GM23338 (cell line): Measurements from ENCODE around the gene DMD.

ENCODE experiments used
- CTCF ChIP-seq, 2 experiments: fragments of 200-600 bp in 1 of 2; sonication (generic) in 1 of 2; conservative IDR thresholded peaks; 2 replicates each; pipeline versions ENCODE4 v1.5.1 to v1.6.1; 2016 to 2017; ENCODE audit warnings: antibody characterized with exemption in 2 of 2, low read depth in 2 of 2, mild to moderate bottlenecking in 2 of 2, moderate library complexity in 1 of 2
- JUNB ChIP-seq: IDR thresholded peaks from one replicate; pipeline ENCODE4 v1.6.1; 2016; ENCODE audit warnings: antibody characterized with exemption; ENCODE audit not compliant: unreplicated experiment
- POLR2AphosphoS5 ChIP-seq: IDR thresholded peaks from 2 replicates; pipeline ENCODE4 v1.6.1; 2016; ENCODE audit warnings: antibody characterized with exemption, low read depth

DNA sequence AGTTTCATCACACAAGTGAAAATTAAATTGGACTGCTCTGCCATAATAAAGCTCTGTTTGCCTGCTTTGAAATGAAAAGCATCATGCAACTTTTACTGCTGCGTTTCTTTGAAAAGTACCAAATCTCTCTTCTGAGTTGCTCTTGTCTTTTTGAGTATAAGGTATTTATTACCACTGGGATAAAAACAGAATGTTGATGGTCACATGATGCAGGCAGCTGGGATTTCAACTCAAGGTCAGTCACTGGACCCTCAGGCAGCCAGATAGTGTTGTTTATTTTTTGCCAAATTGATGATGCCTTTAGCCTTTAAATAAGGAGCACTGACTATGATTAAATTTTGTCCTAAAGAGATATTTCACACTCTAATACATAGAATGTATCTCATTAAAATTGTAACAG is 32.7 kb downstream of the DMD start:
- TF ChIP-seq CTCF (conservative IDR thresholded peaks at IDR 0.05; ENCODE audit: low read depth in 2 of 2), result no peak
- TF ChIP-seq JUNB, result no peak
- TF ChIP-seq POLR2AphosphoS5, result no peak
